Uterus (tissue), 2 donors: ENCODE measurements around the gene RNPEP.

Experiments
- POLR2A ChIP-seq, 2 donors: fragments of 450-650 bp; IDR thresholded peaks; one replicate each; pipeline ENCODE4 v1.6.1; 2016; ENCODE audit warnings: antibody characterized with exemption in 2 of 2, mild to moderate bottlenecking in 1 of 2, moderate library complexity in 1 of 2
- TF ChIP-seq, protein P1 (sequence below), 4 experiments: fragments of 200-600 bp in 2 of 4; fragments of 450-650 bp in 2 of 4; sonication (generic) in 2 of 4; IDR thresholded peaks; one replicate each; pipeline ENCODE4 v1.5.1; 2016 to 2019; ENCODE audit warnings: antibody characterized with exemption in 4 of 4, mild to moderate bottlenecking in 2 of 4, moderate library complexity in 1 of 4

- TF ChIP-seq, protein P1, sequence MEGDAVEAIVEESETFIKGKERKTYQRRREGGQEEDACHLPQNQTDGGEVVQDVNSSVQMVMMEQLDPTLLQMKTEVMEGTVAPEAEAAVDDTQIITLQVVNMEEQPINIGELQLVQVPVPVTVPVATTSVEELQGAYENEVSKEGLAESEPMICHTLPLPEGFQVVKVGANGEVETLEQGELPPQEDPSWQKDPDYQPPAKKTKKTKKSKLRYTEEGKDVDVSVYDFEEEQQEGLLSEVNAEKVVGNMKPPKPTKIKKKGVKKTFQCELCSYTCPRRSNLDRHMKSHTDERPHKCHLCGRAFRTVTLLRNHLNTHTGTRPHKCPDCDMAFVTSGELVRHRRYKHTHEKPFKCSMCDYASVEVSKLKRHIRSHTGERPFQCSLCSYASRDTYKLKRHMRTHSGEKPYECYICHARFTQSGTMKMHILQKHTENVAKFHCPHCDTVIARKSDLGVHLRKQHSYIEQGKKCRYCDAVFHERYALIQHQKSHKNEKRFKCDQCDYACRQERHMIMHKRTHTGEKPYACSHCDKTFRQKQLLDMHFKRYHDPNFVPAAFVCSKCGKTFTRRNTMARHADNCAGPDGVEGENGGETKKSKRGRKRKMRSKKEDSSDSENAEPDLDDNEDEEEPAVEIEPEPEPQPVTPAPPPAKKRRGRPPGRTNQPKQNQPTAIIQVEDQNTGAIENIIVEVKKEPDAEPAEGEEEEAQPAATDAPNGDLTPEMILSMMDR (IDR thresholded peaks at IDR 0.05), result no peak
- no peak for TF ChIP-seq POLR2A (IDR thresholded peaks at IDR 0.05)
Observed at GRCh38 chr1:202031796-202032195, 49.3 kb downstream of the RNPEP start.
